Erythroblast (primary cell): Measurements from ENCODE around the gene LLGL2.

Experiments used
- DNase-seq, 2 experiments: peaks; one replicate each; lab custom pipeline; 2025; lab: John Stamatoyannopoulos, UW
- GATA1 ChIP-seq: IDR thresholded peaks from 2 replicates; pipeline ENCODE4 v1.6.1; 2011; ENCODE audit warnings: low read depth, mild to moderate bottlenecking, control low read depth, low read length, moderate library complexity
- POLR2A ChIP-seq: IDR thresholded peaks from 2 replicates; pipeline ENCODE4 v1.6.1; 2011; ENCODE audit warnings: mild to moderate bottlenecking, low read length

The LLGL2 gene

GRCh38 chr17:75550139-75550465 is 24.6 kb downstream of the LLGL2 start:
- no peak for DNase-seq
- TF ChIP-seq GATA1 (no peak), POLR2A (no peak)

- no peak for DNase-seq
- no peak for TF ChIP-seq POLR2A
- no peak for TF ChIP-seq GATA1
Measured at GRCh38 chr17:75551266-75551665, 25.8 kb downstream of the LLGL2 start.

DNA sequence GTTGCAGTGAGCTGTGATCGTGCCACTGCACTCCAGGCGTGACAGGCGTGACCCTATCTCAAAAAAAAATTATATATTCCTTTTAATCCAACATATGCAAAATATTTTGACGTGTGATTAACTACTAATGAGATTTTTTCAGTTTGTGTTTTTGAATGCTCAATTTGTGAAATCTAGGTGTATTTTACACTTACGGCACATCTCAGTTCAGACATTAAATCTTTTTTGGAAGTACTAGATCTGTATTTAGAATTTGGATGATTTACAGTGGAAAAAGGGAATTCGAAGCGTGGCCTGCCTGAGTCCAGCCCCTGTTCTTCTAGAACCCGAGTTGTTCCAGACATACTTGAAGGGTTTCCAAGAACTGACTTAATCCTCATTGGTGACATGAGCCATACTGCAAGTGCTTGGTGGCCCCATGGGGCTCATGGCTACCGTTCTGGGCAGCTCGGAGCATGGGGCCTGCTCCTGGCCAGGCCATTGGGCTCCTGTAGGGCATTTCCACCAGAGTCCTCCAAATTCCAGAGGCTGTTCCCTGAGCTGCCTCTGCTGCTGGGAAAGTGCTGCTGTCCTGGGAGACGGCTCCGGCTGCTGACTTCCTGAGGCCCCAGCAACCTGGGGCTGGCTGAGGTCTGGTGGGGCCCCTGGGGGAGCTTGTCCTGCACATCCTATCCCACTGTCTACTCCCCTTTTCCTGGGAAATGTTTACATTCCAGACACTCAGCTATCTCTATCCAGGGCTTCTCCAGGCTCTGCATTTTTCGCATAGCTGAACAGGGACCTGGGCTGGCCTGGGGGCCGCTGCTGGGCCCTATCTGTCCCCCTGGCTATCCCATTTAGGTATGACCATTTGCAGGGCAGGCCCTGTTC is 27.2 kb downstream of the LLGL2 start:
- TF ChIP-seq POLR2A, result no peak
- TF ChIP-seq GATA1, result no peak
- no peak for DNase-seq

DNA sequence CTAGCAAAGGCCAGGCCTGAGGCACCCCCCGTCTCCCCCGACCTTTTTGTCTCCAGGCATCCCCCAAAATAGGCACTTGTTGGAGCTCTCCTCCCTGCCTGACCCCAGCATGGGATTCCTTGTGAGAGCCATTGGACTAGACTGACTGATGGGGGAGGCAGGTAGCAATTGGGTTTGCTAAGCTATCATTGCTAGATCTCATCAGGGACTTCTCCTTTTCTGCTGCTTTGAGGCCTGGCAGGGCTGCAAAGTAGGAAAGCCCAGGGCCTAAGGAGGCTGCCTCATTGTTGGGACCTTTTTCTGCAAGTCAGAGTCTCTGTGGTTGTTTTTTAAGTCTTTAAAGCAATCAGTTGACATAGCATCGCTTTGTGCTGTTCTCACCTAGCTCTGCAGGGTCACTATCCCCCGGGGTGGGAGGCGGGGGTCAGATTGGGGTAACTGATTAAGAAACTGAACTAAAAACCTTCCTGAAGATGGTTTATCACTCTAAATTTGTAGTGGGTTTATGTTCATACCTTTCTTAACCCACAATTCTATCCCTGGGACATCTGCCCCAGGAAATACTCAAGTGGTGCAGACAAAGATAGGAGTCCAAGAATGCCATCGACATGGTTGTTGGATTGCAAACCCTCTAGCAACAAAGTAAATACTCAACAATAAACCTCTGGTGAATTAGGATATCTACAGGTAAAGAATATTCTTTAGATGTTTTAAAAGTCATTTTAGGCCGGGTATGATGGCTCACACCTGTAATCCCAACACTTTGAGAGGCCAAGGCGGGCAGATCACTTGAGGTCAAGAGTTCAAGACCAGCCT is 28.0 kb downstream of the LLGL2 start:
- no peak for TF ChIP-seq GATA1
- no peak for TF ChIP-seq POLR2A
- no peak for DNase-seq

DNA sequence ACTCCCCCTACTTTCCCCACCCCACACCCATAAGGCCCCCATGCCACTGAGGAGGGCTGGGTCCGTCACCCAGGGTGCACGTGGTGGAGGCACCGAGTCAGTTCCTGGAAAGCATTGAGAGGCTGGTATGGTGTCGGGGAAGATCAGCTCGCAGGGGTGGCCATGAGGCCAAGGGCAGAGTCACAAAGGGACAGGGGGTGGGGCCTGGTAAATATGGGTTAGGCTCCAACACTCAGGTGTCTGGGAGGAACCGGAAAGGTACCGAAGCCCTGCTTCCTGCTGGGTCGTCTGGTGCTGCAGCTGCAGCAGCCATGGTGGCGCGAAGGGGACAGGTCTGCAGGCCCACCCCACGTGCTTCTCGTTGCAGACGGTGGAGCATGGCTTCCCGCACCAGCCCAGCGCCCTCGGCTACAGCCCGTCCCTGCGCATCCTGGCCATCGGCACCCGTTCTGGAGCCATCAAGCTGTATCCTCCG is 30.2 kb downstream of the LLGL2 start:
- no peak for DNase-seq

DNA sequence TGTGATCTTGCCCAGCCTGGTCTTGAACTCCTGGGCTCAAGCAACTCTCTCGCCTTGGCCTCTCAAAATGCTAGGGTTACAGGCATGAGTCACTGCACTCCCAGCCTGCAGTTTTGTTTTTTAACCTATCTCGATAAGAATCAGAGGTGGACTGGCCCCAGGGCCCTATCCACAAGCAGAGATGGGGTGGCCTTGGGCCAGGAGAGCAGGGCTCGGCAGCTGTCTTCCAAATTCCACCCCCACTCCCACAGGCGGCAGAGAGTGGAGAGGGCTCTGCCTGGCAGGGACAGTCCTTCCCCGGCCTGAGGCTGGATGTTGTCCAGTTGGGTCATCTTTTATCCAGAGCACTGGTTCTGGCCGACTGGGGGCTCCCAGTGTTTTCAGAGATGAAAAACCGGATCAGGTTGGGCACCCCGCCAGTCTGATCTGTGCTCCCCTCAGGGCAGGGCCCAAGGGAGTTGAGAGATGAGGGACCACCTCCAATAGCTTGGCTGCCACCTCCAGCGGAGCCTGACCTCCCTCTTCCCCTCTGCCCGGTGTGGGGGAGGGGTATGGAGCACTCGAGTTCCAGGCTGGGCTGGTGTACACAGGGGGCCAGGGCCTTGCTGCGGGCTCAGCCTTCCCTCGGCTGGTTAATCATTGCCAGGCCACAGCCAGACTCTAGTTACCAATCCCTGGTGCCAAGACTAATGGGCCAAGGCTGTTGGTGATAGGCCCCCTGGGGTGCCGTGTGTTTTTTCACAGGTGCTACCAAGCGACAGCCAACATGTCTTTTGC is 31.8 kb downstream of the LLGL2 start:
- DNase-seq, result no peak
- TF ChIP-seq POLR2A, result no peak

More for the DNA sequence above, 30.2 kb downstream of the LLGL2 start:
- TF ChIP-seq POLR2A (no peak), GATA1 (no peak)

GRCh38 chr17:75557852-75558665 is 32.6 kb downstream of the LLGL2 start:
- TF ChIP-seq GATA1 (no peak), POLR2A (no peak)
- DNase-seq, result no peak

DNA sequence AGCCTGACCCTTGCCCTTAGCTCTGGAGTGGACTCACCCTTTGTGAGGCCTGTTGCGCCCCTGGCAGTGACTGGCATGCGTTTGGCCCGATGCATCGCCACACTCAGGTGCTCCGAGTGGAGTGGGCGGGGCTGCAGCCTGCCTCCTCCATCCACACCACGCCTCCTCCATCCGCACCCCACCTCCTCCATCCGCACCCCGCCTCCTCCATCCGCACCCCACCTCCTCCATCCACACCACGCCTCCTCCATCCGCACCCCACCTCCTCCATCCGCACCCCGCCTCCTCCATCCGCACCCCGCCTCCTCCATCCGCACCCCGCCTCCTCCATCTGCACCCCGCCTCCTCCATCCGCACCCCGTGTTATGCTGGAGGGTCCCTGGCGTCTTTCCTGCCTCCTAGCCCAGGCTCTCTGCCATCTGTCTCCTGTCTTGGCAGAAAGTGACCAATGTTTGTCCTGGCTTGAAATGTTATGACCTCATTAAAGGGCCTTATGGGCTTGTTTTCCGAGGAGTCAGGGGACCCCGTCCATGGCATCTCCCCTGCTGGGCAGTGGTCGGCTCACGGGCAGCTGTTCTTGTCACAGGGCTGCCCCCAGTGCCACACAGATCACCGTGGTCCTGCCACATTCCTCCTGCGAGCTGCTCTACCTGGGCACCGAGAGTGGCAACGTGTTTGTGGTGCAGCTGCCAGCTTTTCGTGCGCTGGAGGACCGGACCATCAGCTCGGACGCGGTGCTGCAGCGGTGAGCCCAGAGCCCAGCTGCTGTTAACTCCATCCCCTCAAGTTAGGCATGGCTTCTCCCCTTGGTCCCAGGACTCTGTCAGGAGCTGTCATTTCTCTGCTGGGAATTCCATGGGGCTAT is 33.4 kb downstream of the LLGL2 start:
- no peak for TF ChIP-seq GATA1

GRCh38 chr17:75559958-75560533 is 34.5 kb downstream of the LLGL2 start:
- DNase-seq, result no peak
- no peak for TF ChIP-seq GATA1
- TF ChIP-seq POLR2A, result no peak

More for the DNA sequence above, 33.4 kb downstream of the LLGL2 start:
- no peak for DNase-seq

- TF ChIP-seq POLR2A (no peak), GATA1 (no peak)
- no peak for DNase-seq
Measured at GRCh38 chr17:75561927-75562603, 36.6 kb downstream of the LLGL2 start.

DNA sequence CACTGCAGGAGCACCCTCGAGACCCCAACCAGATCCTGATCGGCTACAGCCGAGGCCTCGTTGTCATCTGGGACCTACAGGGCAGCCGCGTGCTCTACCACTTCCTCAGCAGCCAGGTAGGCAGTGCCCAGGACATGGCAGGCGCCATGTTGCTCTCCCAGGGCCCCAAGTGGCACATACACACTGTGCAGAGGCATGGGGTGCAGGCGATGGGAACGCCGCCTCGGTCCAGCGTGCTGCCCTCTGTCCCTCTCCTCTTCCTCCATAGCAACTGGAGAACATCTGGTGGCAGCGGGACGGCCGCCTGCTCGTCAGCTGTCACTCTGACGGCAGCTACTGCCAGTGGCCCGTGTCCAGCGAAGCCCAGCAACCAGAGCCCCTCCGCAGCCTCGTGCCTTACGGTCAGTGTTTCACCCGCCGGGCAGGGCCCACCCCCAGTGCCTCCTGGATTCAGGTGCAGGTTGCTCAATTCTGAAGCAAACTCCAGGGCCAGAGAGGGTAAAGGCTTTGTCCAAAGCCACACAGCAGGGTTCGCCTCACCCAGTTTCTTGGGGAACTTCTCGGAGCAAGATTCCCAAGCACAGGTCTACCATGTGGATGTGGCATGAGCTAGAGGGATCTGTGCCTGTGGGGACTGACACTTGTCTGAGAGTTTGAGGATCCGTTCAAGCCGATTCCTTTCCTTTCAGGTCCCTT is 37.7 kb downstream of the LLGL2 start:
- no peak for DNase-seq
- TF ChIP-seq GATA1 (no peak), POLR2A (no peak)
